Measurements from ENCODE around the gene AKAP13.

AKAP13 gene

GRCh38 chr15:85421116-85421925 is 40.9 kb downstream of the AKAP13 start:
- TF ChIP-seq ZFX (IDR thresholded peaks at IDR 0.05) (no peak), CTCF (conservative IDR thresholded peaks at IDR 0.05) (no peak)

DNA sequence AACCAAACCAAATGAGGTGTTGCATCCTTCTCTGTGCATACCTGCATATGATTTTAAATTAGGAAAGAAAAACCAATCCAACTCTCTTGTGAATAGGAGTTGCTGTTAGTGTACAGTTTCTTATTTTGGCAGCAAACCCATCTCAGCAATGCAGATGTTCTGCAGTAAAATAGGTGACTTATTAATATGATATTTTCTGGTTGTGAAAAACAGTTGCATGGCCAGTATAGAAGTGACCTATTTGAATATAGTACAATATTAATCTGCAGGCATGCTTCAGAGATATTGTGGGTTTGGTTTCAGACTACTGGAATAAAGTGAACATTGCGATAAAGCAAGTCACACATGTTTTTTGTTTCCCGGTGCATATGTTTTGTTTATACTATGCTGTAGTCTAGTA is 42.2 kb downstream of the AKAP13 start:
- H3K27ac ChIP-seq, result no peak overlapping the region

More at GRCh38 chr15:85421116-85421925, 40.9 kb downstream of the AKAP13 start:
- no peak overlapping the region for H3K27ac ChIP-seq

GRCh38 chr15:85423256-85423655 is 42.9 kb downstream of the AKAP13 start:
- H3K27ac ChIP-seq, result no peak overlapping the region
- no peak for TF ChIP-seq ZFX (IDR thresholded peaks at IDR 0.05)
- TF ChIP-seq CTCF (conservative IDR thresholded peaks at IDR 0.05), result no peak

More for the DNA sequence above, 42.2 kb downstream of the AKAP13 start:
- TF ChIP-seq ZFX (IDR thresholded peaks at IDR 0.05) (no peak), CTCF (conservative IDR thresholded peaks at IDR 0.05) (no peak)

- H3K27ac ChIP-seq, result no peak overlapping the region
- no peak for TF ChIP-seq ZFX (IDR thresholded peaks at IDR 0.05)
- TF ChIP-seq CTCF (conservative IDR thresholded peaks at IDR 0.05), result no peak
Measured at GRCh38 chr15:85424154-85424553, 43.8 kb downstream of the AKAP13 start.

- TF ChIP-seq CTCF (conservative IDR thresholded peaks at IDR 0.05) (no peak), ZFX (IDR thresholded peaks at IDR 0.05) (no peak)
- H3K27ac ChIP-seq, result no peak overlapping the region
Measured at GRCh38 chr15:85426481-85426880, 46.1 kb downstream of the AKAP13 start.

GRCh38 chr15:85427286-85428028 is 47.1 kb downstream of the AKAP13 start:
- TF ChIP-seq CTCF (conservative IDR thresholded peaks at IDR 0.05) (no peak), ZFX (IDR thresholded peaks at IDR 0.05) (no peak)
- no peak overlapping the region for H3K27ac ChIP-seq

DNA sequence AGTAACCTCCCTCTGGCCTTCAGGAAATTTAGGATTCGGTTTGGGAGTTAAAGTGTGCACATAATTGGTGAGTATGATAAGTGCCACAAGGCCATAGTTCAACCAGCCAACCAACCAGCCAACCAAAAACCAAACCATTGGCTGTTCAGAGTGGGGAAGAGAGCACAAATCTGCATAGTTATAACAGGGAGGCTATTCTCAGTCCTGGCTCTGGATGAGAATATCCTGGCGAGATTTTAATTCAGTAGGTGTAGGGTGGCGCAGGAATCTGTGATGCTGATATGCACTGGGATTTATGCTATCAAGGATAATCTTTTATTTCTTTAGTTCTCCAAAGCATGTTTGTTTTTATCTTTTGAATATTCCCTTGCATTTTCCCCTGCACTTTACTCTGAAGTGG is 49.1 kb downstream of the AKAP13 start:
- TF ChIP-seq ZFX (IDR thresholded peaks at IDR 0.05), result no peak
- TF ChIP-seq CTCF (conservative IDR thresholded peaks at IDR 0.05), result no peak
- H3K27ac ChIP-seq, result no peak overlapping the region

All from C4-2B (cell line).